ENCODE data around the gene XCL1.
"Not testable (repeated sequence)": the region's sequence is repeated elsewhere in the genome, so short reads cannot be mapped to it uniquely, and the experiment has no call there.

The XCL1 gene, protein sequence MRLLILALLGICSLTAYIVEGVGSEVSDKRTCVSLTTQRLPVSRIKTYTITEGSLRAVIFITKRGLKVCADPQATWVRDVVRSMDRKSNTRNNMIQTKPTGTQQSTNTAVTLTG

DNA sequence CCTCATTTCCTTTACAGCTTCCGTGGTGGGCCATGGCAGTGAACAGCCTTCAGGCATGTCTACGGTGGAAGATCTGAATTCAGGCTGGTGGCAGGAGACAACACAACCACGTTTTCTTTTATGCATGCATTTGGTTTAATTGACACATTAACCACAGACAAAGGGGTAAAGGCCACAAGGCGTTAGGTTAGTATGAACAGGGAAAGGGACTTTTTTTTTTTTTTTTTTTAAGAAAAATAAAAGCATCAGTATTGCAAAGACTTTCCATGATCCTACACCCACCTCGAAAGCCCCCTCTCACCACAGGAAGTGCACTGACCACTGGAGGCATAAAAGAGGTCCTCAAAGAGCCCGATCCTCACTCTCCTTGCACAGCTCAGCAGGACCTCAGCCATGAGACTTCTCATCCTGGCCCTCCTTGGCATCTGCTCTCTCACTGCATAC, at the start of gene XCL1:
TSS of gene XCL1 (plus strand) at position 361 of the 444 bp plus-strand sequence. CDS start at position 394, 33 bp downstream.
- not testable (repeated sequence) for DNase-seq

DNA sequence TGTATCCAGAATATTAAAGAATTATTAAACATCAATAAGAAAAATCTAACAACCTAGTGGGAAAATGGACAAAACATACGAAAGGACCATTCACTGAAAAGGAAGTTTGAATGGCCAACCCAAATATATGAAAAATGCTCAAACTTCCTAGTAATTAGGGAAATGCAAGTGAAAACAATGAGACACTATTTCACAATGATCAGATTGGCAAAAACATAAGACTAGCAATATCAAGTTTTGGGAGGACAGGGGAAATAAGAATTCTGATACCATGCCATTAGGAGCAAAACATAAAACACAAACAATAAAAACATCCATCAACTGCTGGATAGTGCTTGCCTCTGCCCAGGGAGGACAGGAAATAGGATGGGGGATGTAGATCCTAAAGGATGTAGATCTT, 46.9 kb upstream of the XCL1 start:
- no peak for DNase-seq

DNA sequence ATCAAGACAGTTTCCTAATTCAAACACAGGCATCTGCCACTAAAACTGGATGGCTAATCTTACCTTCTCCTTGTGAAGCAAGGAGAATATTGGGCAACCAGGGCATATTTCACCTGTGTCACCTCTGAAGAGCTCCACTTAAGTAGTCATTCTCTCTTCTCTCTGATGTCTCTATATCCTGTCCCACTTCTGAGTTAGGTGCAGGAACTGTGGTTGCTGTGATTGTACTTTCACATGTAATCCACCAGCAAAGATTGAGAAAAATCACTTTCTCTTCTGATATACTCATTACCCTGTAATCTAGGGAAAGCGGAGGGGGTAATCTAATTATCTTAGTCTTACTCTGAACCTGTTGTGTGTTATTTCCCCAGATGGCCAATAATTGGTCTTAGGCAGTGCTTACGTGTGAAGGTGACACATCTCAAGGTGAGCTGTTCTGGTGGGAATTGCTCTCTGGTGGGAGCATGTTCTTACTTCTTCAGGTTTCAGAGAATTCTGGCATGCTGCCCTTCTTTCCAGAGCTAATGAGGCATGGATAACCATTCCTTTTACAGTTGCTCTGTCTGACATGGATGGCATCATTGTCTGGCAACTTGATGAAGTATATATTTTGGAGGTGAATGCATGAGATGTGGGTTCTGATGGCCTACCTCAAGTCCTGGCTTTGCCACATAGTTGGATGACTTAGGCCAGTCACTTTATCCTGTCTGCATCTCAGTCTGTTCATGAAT, 44.6 kb upstream of the XCL1 start:
- no peak for DNase-seq

DNA sequence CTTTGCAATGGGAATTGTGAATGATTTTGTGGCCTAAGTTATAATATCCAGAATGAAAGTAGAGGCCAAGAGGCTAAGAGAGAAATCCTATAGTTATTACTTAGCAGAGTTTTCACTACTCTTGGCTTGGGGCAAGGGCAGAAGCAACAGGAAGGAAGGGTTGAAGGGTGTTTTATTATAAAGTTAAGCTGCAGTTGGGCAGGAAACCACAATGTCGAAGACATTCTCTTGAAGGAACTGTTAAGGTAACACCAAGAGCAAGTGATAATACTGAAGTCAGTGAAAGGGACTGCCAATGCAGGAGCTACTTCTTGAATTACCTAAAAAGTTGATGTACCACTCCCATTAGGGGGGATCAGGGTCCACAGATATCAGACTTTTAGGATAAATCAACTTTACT, 40.9 kb upstream of the XCL1 start:
- no peak for DNase-seq

DNA sequence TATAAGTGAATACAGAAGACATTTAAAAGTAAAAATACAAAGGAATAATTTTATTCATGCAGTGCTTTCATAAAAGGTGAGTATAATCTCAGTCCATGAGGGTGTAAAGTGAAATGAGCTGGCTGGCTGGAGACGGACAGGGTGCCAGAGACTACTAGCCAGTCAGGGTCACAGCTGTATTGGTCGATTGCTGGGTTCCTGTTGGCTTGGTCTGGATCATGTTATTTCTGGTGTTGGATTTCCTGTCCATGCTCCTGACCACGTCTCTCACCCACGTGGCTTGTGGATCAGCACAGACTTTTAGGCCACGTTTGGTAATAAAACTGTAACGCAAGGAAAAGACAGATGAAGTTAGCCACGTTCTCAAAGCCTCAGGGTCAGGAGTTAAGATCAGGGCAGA, 35.6 kb upstream of the XCL1 start:
- not testable (repeated sequence) for DNase-seq

DNA sequence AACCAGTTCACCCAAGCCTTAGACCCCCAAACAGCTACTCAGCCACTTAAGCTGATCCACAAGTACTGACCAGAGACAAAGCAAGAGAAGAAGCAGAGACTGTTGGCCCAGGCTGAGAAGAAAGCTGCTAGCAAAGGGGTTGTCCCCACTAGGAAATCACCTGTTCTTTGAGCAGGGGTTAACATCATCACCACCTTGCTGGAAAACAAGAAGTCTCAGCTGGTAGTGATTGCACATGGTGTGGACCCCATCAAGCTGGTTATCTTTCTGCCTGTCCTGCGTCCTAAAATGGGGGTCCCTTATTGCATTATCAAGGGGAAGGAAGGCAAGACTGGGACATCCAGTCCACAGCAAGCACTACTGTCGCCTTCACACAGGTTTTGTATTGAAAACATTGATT, 33.4 kb upstream of the XCL1 start:
- not testable (repeated sequence) for DNase-seq

DNA sequence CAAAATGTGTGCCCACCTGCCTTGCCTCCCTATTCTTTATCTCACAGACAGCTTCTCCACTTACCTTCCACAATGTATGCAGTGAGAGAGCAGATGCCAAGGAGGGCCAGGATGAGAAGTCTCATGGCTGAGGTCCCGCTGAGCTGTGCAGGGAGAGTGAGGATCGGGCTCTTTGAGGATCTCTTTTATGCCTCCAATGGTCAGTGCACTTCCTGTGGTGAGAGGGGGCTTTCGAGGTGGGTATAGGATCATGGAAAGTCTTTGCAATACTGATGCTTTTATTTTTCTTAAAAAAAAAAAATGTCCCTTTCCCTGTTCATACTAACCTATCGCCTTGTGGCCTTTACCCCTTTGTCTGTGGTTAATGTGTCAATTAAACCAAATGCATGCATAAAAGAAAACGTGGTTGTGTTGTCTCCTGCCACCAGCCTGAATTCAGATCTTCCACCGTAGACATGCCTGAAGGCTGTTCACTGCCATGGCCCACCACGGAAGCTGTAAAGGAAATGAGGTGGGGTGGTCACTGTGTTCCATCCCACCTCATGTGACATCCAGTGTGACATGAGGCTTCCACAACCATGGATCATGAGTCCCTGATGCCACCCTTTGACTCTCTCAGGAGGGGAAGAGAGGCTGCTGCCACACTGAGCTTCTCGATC, 32.4 kb upstream of the XCL1 start, which contains the start of gene XCL2:
TSS of gene XCL2 (minus strand) at position 158 of the 659 bp plus-strand sequence. CDS start at position 125, 33 bp downstream.
- not testable (repeated sequence) for DNase-seq

DNA sequence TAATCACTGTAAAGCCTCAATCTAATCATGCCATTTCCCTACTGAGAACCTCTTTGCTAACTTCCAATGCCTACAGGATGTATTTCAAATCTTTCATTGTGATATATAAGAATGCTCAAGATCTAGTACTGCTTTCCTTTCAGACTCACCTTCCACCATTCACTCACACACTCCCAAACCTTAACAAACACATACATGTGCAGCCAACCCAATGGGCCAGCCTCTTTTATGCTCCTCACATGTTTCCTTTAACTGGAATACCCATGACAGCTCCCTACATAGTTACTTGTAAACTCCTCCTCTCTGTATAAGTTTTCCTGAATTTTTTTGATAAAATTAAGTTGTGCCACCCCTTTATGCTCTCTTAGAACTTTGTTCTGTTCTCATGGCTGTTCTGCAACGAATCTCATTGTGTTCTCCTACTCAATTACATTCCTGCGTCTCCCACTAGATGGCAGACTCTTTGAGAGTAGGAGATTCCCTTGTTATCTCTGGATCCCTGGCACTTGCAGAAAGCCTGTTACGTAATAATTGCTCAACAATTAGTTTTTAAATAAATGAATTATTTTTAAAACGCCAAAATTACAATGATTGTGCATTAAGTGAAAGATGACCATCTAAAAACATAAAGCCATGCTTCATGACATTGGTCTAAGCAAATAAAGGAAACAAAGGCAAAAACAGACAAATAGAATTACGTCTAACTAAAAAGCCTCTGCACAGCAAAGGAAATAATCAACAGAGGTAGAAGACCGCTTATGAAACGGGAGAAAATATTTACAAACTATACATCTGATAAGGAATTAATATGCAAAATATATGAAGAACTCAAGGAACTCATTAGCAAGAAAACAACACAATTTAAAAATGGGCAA, 30.5 kb upstream of the XCL1 start:
- not testable (repeated sequence) for DNase-seq

DNA sequence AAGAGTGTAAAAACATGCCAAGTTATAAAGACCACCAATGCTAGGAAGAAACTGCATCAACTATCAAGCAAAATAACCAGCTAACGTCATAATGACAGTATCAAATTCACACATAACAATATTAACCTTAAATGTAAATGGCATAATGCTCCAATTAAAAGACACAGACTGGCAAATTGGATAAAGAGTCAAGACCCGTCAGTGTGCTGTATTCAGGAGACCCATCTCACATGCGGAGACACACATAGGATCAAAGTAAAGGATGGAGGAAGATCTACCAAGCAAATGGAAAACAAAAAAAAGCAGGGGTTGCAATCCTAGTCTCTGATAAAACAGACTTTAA, 29.9 kb upstream of the XCL1 start:
- DNase-seq: not testable (repeated sequence)

DNA sequence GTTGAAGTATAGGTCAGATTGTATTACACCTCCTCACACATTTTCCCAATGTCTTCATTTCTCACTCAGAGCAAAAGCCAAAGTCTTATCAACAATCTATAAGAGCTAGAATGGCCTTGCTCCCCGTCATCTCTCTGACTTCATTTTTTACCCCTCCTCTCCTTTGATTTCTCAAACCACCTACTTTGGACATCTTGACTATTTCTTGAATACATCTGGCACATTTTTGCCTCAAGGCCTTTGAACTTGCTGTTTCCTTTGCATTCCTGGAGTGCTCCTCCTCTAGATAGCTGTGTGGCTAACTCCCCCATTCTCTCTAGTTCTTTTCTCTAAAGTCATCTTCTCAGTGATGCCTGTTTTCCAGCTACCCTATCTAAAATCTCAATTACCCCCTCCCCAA, 25.4 kb upstream of the XCL1 start:
- DNase-seq: no peak

DNA sequence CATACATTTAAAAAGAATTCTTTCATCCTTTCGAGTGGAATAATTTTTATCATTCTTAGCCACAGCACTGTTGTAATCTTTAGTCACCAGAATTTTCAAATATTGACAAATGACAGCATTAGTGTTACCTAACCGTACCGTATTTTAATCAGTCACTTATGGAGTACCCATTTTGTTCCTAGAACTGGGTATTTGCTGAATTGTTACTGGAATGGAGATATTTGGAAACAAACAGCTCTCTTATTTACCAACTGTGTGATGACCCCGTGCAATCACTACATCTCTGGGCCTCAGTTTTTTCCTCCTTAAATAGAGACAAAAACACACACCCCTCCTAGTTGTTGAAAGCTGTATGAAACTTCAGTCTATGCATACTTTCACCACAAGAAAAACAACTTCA, 24.7 kb upstream of the XCL1 start:
- no peak for DNase-seq

DNA sequence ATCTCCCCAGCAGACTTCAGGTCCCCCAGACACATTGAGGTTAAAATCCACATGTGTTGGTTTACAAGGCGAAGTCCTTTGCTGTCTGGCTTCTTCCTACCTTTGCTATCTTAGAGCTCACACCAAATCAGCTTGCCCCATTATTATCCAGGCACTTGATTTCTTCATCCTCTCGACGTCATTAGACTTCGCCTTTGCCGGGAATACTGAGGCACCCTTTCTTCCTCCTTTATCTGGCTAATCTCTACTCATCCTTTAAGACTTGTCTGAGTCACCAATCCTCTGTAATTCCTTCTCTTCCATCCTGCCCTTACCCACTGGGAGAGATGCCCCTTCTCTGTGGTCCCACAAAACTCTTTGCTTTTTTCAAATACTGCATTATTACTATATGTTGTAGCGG, 23.4 kb upstream of the XCL1 start:
- no peak for DNase-seq

DNA sequence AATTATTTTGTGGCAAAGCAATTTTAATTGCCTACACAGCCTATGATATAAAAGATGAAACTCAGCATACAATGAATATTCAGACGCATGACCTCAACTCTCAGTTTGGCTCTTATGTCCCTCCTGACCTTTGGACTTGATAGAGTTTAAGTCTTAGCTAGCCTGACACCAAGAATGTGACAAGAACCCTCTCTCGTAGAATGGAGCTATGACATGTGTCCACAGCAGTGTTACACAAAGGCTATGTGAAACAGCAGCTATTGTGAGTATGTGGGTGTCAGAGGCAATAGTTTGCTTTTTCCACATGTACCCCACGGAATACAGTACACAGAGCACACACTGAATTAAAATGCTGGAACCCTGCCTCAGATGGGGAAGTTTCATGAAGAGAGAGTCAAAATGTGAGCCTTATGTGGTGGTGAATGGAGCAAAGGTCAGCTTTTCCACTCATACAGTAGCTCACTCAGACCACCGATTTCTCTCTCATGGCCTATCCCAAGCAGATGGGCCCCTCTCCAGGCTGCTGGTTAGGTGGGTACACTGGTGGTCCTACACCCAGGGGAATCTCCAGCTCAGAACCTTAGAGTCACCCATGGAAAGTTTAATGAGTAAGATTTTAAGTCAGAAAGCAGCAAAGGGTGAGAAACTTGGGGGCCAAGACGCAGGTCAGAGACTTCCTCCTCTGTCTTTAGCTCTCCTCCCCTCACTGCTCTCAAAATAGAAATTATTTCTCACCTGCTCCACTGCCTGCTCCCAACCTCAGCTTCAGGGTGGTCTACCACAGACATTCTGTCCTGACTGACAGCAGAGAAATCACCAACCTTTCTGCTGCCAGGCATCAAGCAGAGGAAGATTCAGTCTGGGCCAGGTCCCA, 22.5 kb upstream of the XCL1 start:
- DNase-seq: no peak

DNA sequence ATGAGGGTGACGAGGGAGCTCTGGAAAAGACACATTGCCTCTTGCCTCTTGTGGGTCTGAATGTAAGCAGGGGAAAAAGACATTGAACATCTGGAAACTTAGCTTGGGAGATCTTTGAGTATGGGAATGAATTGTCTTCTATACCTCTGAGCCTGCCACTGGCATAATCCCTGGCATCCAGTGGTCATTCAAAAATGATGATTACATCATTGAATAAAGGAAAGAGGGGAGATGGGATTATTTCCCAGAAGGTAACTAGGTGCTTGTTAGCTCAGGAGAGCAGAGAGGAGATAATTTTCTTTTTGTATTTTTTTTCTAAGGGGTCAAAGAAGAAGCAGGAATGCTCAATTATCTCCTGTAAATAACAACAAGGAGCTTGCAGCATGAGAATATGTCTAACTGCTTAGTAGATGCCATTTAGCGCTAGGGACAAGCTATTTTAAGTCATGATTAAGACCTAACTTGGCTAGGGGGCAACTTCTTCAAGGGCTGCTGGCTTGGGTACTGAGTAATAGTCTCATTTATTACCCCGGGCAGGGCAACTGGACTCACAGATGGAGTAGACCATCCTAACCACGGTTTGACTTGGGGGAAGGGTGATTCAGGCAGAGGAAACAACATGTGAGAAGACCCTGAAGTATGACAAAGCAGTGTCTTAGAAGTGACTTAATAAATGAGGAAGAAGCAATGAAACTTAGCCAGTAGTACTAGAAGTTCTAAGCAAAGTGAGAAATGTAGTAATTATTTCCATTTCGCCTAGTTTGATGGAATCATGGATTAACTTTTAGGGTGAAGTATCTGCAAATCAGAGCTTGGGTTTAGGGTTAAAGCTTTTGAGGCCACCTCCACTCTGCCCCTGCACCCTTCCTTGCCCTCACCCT, 21.6 kb upstream of the XCL1 start:
- DNase-seq: no peak

DNA sequence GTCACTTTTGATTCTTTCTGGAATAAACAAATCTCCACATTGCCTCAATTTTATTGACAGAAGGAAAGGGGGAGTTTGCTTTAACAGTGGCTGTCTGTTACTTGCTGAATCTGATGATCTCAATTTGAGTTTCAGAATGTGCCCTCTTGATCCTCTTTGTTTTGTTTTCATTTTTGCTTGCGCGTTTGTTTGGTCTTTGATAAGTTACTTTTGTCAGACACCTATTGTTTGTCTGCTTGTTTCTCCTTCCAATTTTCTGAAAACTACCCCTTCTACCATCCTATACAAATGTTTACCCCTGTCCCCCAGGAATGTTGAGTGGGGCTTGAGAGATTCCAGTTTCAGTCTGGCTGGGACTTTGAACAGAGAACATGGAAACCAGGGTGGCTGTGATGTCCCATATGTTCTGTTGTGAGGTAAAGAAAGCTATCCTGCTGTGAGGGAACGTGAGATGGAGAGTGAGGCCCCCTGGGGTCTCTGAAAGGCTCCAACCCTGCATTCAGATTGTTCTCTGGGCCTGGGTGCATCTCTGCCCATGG, 20.8 kb upstream of the XCL1 start:
- DNase-seq: no peak

DNA sequence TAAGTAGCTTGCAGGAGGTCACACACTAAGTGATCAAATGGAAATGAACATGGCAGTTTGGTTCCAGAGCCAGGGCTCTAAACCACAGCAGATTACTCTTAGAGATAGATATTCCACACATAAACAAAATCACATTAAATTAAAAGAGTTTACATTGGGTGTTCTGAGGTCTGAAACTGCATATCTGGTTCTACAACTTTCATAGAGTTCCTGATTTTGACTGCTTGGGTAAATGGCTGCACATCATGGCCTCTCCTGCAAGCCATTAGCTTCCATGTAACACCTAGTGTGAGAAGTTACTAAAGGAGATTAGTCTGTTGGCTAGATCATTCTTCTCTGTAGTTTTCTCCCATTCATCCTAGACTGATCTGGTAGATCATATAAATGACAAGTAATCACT, 19.8 kb upstream of the XCL1 start:
- no peak for DNase-seq

DNA sequence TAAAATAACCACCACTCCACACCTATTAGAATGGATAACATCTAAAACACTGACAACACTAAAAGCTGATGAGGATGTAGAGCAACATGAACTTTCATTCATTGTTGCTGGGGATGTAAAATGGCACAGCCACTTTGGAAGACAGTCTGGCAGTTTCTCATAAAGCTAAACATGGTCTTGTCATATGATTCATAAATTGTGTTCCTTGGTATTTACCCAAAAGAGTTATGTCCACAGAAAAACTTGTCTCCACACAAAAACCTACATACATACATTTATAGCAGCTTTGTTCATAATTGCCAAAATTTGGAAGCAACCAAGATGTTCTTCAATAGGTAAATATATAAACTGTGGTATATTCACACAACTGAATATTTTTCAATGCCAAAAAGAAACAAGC, 16.0 kb upstream of the XCL1 start:
- no peak for DNase-seq

DNA sequence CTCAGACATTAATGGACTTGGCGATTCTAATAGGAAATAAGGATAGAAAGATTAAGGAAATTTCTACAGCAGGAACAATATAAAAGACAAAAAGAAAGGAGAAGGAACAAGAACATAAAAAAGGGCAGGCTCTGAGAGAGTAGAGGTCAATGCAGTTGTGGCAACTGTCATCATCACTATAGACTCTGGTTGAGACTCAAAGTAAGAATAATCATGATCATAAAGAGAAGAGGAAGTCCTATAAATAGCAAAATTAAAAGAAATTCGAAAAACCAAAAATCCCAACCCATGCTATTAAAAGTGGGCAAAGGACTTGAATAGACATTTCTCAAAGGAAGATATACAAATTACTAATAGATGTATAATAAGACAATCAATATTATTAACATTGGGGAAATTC, 14.4 kb upstream of the XCL1 start:
- DNase-seq: no peak

DNA sequence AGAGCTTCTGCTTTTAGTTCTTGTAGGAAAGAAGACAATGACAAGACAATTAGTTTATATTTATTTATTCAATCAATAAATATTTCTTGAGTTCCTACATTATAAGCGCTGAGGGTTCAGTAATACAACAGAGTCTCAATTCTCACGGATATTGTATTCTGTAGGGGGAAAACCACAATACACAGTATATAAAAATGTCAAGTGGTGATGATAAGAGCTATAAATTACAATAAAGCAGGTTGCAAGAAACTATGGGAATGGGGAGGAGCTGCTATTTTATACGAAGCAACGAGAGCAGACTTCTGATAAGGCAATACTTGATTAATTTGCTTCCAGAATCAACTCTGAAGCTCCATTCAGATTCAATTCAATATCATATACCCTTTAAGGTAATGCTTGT, 10.6 kb upstream of the XCL1 start:
- DNase-seq: no peak

DNA sequence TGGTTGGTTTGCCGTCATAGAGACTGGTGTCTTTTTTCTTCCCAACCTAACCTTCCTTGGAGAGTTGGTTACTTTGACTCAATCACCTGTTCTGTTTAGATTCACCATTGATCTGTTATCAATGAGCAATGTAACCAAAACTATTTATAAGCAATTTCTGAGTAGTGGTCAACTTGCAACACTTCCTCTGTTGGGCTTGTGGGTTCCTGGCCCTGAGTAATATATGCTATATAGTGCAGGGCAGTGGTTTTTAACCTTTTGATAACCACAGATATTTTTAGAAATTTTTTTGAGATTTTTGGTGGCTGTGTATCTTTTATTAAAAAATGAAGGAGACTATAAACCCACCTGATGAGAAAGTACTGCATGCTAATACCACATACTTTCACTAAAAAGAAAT, 9.4 kb upstream of the XCL1 start:
- DNase-seq: no peak

DNA sequence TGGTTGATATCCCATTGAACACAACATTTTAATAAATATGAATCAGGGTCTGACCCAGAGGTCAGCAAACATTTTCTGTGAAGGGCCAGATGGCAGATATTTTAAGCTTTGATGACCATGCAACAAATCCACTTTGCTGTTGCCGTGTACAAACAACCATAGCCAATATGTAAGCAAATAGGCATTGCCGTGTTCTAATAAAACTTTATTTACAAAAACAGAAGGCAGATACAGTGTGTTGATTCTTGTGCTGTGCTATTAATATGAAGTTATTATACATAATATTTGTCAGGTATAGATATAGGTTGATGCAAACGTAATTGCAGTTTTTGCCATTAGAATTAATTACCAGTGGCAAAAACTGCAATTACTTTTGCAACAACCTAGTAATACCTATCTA, 8.8 kb upstream of the XCL1 start:
- no peak for DNase-seq
